Esophagus squamous epithelium (tissue), 4 donors: ENCODE measurements around the gene SDHAF2.

ENCODE experiments used
- CTCF ChIP-seq, 6 experiments: fragments of 450-650 bp in 4 of 6; fragments of 200-600 bp in 2 of 6; sonication (generic) in 2 of 6; IDR thresholded peaks; one replicate each; pipeline ENCODE4 v1.5.1; 2016 to 2019; ENCODE audit warnings: antibody characterized with exemption in 6 of 6, mild to moderate bottlenecking in 4 of 6, moderate library complexity in 4 of 6
- POLR2A ChIP-seq, 4 donors: fragments of 450-650 bp; IDR thresholded peaks; one replicate each; pipeline ENCODE4 v1.6.1; 2017; ENCODE audit warnings: antibody characterized with exemption in 4 of 4, mild to moderate bottlenecking in 4 of 4, moderate library complexity in 3 of 4

- TF ChIP-seq CTCF (IDR thresholded peaks at IDR 0.05) = no peak
- TF ChIP-seq POLR2A (IDR thresholded peaks at IDR 0.05) = no peak
Measured at GRCh38 chr11:61422226-61422625, 7.7 kb upstream of the SDHAF2 start.
